Stimulated activated CD4-positive, alpha-beta T cell treated with anti-CD3 and anti-CD28 coated beads, Interleukin-2, amount 100 ng/mL, for 24 hours (primary cell): Measurements from ENCODE around the gene MAGEB3.

Experiments
- DNase-seq, 2 donors: peaks; one replicate each; pipeline ENCODE4 v3.0.0-alpha.2; 2020

The MAGEB3 gene

GRCh38 chrX:30282527-30282926, 52.1 kb downstream of the MAGEB3 start:
- no peak for DNase-seq

- DNase-seq: no peak
These were observed 53.2 kb downstream of the MAGEB3 start for GRCh38 chrX:30283456-30284200.
